Natural killer cell (primary cell): ENCODE data around the gene SEPHS1. TPM values are rescaled to one million over a fixed set of nuclear protein-coding genes. Genes with fewer than 3 reads are reported as not detected.

Source experiments
- ATAC-seq, 3 donors: fragments of 150-1000 bp in 2 of 3; fragments of 200-7000 bp in 1 of 3; cut with Tn5 transposase; 1 replicate in 1 of 3; 2 replicates in 2 of 3; pipeline ENCODE4 v1.10.0; 2021; ENCODE audit warnings: mild to moderate bottlenecking in 2 of 3, moderate library complexity in 2 of 3
- DNase-seq, 2 donors: peaks; one replicate each; pipeline versions ENCODE4 v3.0.0 to v3.0.0-alpha.2; 2013 to 2021; ENCODE audit warnings: mixed read lengths in 1 of 2
- H3K27ac ChIP-seq: one replicate; pipeline ENCODE4 v1.5.1; 2013; ENCODE audit warnings: mild to moderate bottlenecking, low read length
- H3K27me3 ChIP-seq: one replicate; pipeline ENCODE4 v1.6.1; 2013; ENCODE audit warnings: low read length; ENCODE audit not compliant: control insufficient read depth, insufficient read depth
- H3K36me3 ChIP-seq: one replicate; pipeline ENCODE4 v1.6.1; 2013; ENCODE audit warnings: low read length; ENCODE audit not compliant: control insufficient read depth, insufficient read depth
- H3K4me1 ChIP-seq: one replicate; pipeline ENCODE4 v1.6.1; 2013; ENCODE audit warnings: low read length; ENCODE audit not compliant: control insufficient read depth, insufficient read depth
- H3K4me3 ChIP-seq: one replicate; pipeline ENCODE4 v1.5.1; 2013; ENCODE audit warnings: low read length
- H3K9me3 ChIP-seq: one replicate; pipeline ENCODE4 v1.6.1; 2013; ENCODE audit warnings: low read length; ENCODE audit not compliant: control insufficient read depth, insufficient read depth
- H3K27ac Mint-ChIP-seq, 2 donors: one replicate each; pipeline ENCODE4 v1.8.0; 2022; ENCODE audit warnings: mild to moderate bottlenecking in 2 of 2, mixed read lengths in 2 of 2, moderate library complexity in 1 of 2
- H3K27me3 Mint-ChIP-seq, 2 donors: one replicate each; pipeline ENCODE4 v1.8.0; 2022; ENCODE audit warnings: low read depth in 2 of 2, mixed read lengths in 2 of 2
- H3K36me3 Mint-ChIP-seq: one replicate; pipeline ENCODE4 v1.8.0; 2022; ENCODE audit warnings: mixed read lengths
- H3K4me1 Mint-ChIP-seq, 2 donors: one replicate each; pipeline ENCODE4 v1.8.0; 2022; ENCODE audit warnings: mixed read lengths in 2 of 2
- H3K4me3 Mint-ChIP-seq: one replicate; pipeline ENCODE4 v1.8.0; 2022; ENCODE audit warnings: mild to moderate bottlenecking, moderate library complexity, mixed read lengths
- H3K9me3 Mint-ChIP-seq, 2 donors: one replicate each; pipeline ENCODE4 v1.8.0; 2022; ENCODE audit warnings: mixed read lengths in 2 of 2
- CTCF ChIP-seq: fragments of 200-600 bp; IDR thresholded peaks from one replicate; pipeline ENCODE4 v1.8.0; 2022; ENCODE audit warnings: antibody characterized with exemption
- WGBS: methylation state at CpG from one replicate; pipeline ENCODE4 v1.1.7; 2013; ENCODE audit warnings: missing lambda C conversion rate; ENCODE audit not compliant: insufficient coverage; 5-methylcytosine and 5-hydroxymethylcytosine counted together
- intact Hi-C: fragments of 100-400 bp; cut with micrococcal nuclease; formaldehyde crosslinking; loops from one replicate; pipeline ENCODE4 v1.14.2; 2022
- total RNA-seq, 4 donors: library from RNA; stranded (reverse); fragments of 120-200 nt in 1 of 4; gene quantifications; one replicate each; pipeline versions ENCODE4 v1.2.3 to v1.2.4, GENCODE V29; 2013 to 2022

Gene SEPHS1
- total RNA-seq, 3 donors from 2014 or later (not counting 1 experiment from before 2014, with no cell fraction given): 20.4 to 28.2 (median 23.4) TPM

GRCh38 chr10:13319166-13319565 is 28.9 kb downstream of the SEPHS1 start:
- H3K27ac ChIP-seq: no peak overlapping the region
- intact Hi-C loops: no loop called here
- WGBS: over 99% methylated on average over 6 of the region's 7 CpGs
- H3K27ac Mint-ChIP-seq: no peak overlapping the region
- H3K36me3 Mint-ChIP-seq: no peaks in the 10 kb centered on the region
- DNase-seq (no peak), ATAC-seq (no peak)
- no peaks in the 10 kb centered on the region for H3K4me1 Mint-ChIP-seq
- H3K4me3 ChIP-seq: no peak overlapping the region
- no peaks in the 10 kb centered on the region for H3K27me3 Mint-ChIP-seq
- peaks cover 24% of the 10 kb centered on the region for H3K36me3 ChIP-seq
- H3K4me3 Mint-ChIP-seq: no peak overlapping the region
- no peaks in the 10 kb centered on the region for H3K4me1 ChIP-seq
- no peaks in the 10 kb centered on the region for H3K27me3 ChIP-seq
- no peaks in the 10 kb centered on the region for H3K9me3 Mint-ChIP-seq
- H3K9me3 ChIP-seq: no peaks in the 10 kb centered on the region
- no peak for TF ChIP-seq CTCF

GRCh38 chr10:13317474-13317873 is 30.6 kb downstream of the SEPHS1 start:
- WGBS: 100% methylated on average over 5 of the region's 6 CpGs
- Histone ChIP-seq H3K4me3 (no peak overlapping the region), H3K36me3 (peaks cover 17% of the 10 kb centered on the region), H3K4me1 (no peaks in the 10 kb centered on the region), H3K9me3 (no peaks in the 10 kb centered on the region), H3K27me3 (no peaks in the 10 kb centered on the region), H3K27ac (no peak overlapping the region)
- intact Hi-C loops: no loop called here
- Mint-ChIP-seq H3K27ac (no peak overlapping the region), H3K4me1 (no peaks in the 10 kb centered on the region), H3K9me3 (no peaks in the 10 kb centered on the region), H3K36me3 (no peaks in the 10 kb centered on the region), H3K4me3 (no peak overlapping the region), H3K27me3 (no peaks in the 10 kb centered on the region)
- TF ChIP-seq CTCF: no peak
- DNase-seq (no peak), ATAC-seq (no peak)

- H3K27me3 Mint-ChIP-seq: no peaks in the 10 kb centered on the region
- TF ChIP-seq CTCF: no peak
- H3K9me3 Mint-ChIP-seq: no peaks in the 10 kb centered on the region
- no peaks in the 10 kb centered on the region for H3K27me3 ChIP-seq
- H3K27ac ChIP-seq: no peak overlapping the region
- WGBS: 98% methylated on average over 7 of the region's 7 CpGs
- H3K27ac Mint-ChIP-seq: no peak overlapping the region
- H3K4me3 Mint-ChIP-seq: no peak overlapping the region
- H3K36me3 ChIP-seq: peaks cover 13% of the 10 kb centered on the region
- H3K4me1 Mint-ChIP-seq: no peaks in the 10 kb centered on the region
- DNase-seq (no peak), ATAC-seq (no peak)
- H3K9me3 ChIP-seq: no peaks in the 10 kb centered on the region
- H3K36me3 Mint-ChIP-seq: no peaks in the 10 kb centered on the region
- intact Hi-C loops: no loop called here
- no peaks in the 10 kb centered on the region for H3K4me1 ChIP-seq
- H3K4me3 ChIP-seq: no peak overlapping the region
Observed at GRCh38 chr10:13316635-13317311, 31.3 kb downstream of the SEPHS1 start.

GRCh38 chr10:13315361-13315760 is 32.7 kb downstream of the SEPHS1 start:
- H3K4me3 Mint-ChIP-seq: no peak overlapping the region

More at GRCh38 chr10:13315361-13315760, 32.7 kb downstream of the SEPHS1 start:
- Mint-ChIP-seq H3K9me3 (no peaks in the 10 kb centered on the region), H3K27ac (no peak overlapping the region), H3K27me3 (no peaks in the 10 kb centered on the region), H3K36me3 (no peaks in the 10 kb centered on the region), H3K4me1 (no peaks in the 10 kb centered on the region)
- DNase-seq (no peak), ATAC-seq (no peak)
- H3K27ac ChIP-seq: no peak overlapping the region
- H3K36me3 ChIP-seq: peaks cover 4% of the 10 kb centered on the region
- H3K4me1 ChIP-seq: no peaks in the 10 kb centered on the region
- no peak overlapping the region for H3K4me3 ChIP-seq
- no peaks in the 10 kb centered on the region for H3K27me3 ChIP-seq
- H3K9me3 ChIP-seq: no peaks in the 10 kb centered on the region
- no peak for TF ChIP-seq CTCF
- intact Hi-C loops: no loop called here
